Mesenchymal stem cell (in vitro differentiated cells and primary cell): ENCODE results near the gene USP28.

Experiments used
- DNase-seq: peaks from one replicate; pipeline ENCODE4 v3.0.0-alpha.2; 2013
- H2AFZ ChIP-seq: one replicate; pipeline ENCODE4 v1.6.1; 2013; ENCODE audit warnings: low read depth, mild to moderate bottlenecking, control low read depth, inconsistent platforms, low read length, moderate library complexity
- H2AK5ac ChIP-seq: 2 replicates; pipeline ENCODE4 v1.6.1; 2013; ENCODE audit warnings: low read length, moderate library complexity, mild to moderate bottlenecking, inconsistent platforms; ENCODE audit not compliant: severe bottlenecking
- H2BK120ac ChIP-seq: one replicate; pipeline ENCODE4 v1.6.1; 2013; ENCODE audit warnings: low read depth, mild to moderate bottlenecking, inconsistent platforms, low read length, moderate library complexity
- H2BK12ac ChIP-seq, 2 experiments: one replicate each; pipeline ENCODE4 v1.6.1; 2013; ENCODE audit warnings: inconsistent platforms in 2 of 2, low read length in 2 of 2, mild to moderate bottlenecking in 2 of 2, moderate library complexity in 2 of 2, control low read depth in 1 of 2
- H2BK15ac ChIP-seq: one replicate; pipeline ENCODE4 v1.6.1; 2013; ENCODE audit warnings: mild to moderate bottlenecking, low read depth, inconsistent platforms; ENCODE audit not compliant: poor library complexity, severe bottlenecking
- H2BK5ac ChIP-seq: 2 replicates; pipeline ENCODE4 v1.6.1; 2013; ENCODE audit warnings: low read depth, mild to moderate bottlenecking, low read length, control low read depth, inconsistent platforms; ENCODE audit not compliant: poor library complexity, severe bottlenecking
- H3K14ac ChIP-seq, 2 experiments: one replicate each; pipeline ENCODE4 v1.6.1; 2013; ENCODE audit warnings: inconsistent platforms in 2 of 2, low read length in 2 of 2, control low read depth in 1 of 2, mild to moderate bottlenecking in 1 of 2, moderate library complexity in 1 of 2
- H3K18ac ChIP-seq, 2 experiments: one replicate each; pipeline ENCODE4 v1.6.1; 2013; ENCODE audit warnings: inconsistent platforms in 2 of 2, low read length in 2 of 2, control low read depth in 1 of 2, low read depth in 1 of 2, mild to moderate bottlenecking in 1 of 2
- H3K23ac ChIP-seq, 2 experiments: one replicate each; pipeline ENCODE4 v1.6.1; 2013; ENCODE audit warnings: inconsistent platforms in 2 of 2, low read length in 2 of 2, mild to moderate bottlenecking in 2 of 2, moderate library complexity in 2 of 2, control low read depth in 1 of 2
- H3K27ac ChIP-seq: 2 replicates; pipeline ENCODE4 v1.5.1; 2013; ENCODE audit warnings: mild to moderate bottlenecking, moderate library complexity, low read length, control low read depth, inconsistent platforms; ENCODE audit not compliant: poor library complexity, severe bottlenecking
- H3K27me3 ChIP-seq, 2 experiments: 2 replicates each; pipeline versions ENCODE4 v1.6.1 to v1.7.0; 2013; ENCODE audit warnings: low read length in 2 of 2, mild to moderate bottlenecking in 2 of 2, moderate library complexity in 2 of 2, control low read depth in 1 of 2, inconsistent platforms in 1 of 2; ENCODE audit not compliant: control insufficient read depth in 1 of 2, insufficient read depth in 1 of 2
- H3K36me3 ChIP-seq, 2 experiments: 2 replicates each; pipeline versions ENCODE4 v1.6.1 to v1.7.0; 2013; ENCODE audit warnings: low read length in 2 of 2, control low read depth in 1 of 2, inconsistent platforms in 1 of 2, low read depth in 1 of 2, mild to moderate bottlenecking in 1 of 2; ENCODE audit not compliant: insufficient read depth in 2 of 2, control insufficient read depth in 1 of 2
- H3K4ac ChIP-seq, 2 experiments: one replicate each; pipeline ENCODE4 v1.6.1; 2013; ENCODE audit warnings: inconsistent platforms in 2 of 2, low read length in 2 of 2, mild to moderate bottlenecking in 2 of 2, moderate library complexity in 2 of 2, control low read depth in 1 of 2, low read depth in 1 of 2
- H3K4me1 ChIP-seq: 2 replicates; pipeline ENCODE4 v1.6.1; 2013; ENCODE audit warnings: low read depth, low read length, control low read depth; ENCODE audit not compliant: control insufficient read depth, insufficient read depth
- H3K4me2 ChIP-seq: 2 replicates; pipeline ENCODE4 v1.6.1; 2013; ENCODE audit warnings: low read length, mild to moderate bottlenecking, inconsistent platforms; ENCODE audit not compliant: poor library complexity, severe bottlenecking
- H3K4me3 ChIP-seq, 2 experiments: 2 replicates each; pipeline versions ENCODE4 v1.5.1 to v1.7.0; 2013; ENCODE audit warnings: low read length in 2 of 2, mild to moderate bottlenecking in 2 of 2, control low read depth in 1 of 2, low read depth in 1 of 2; ENCODE audit not compliant: insufficient read depth in 1 of 2
- H3K79me1 ChIP-seq: replicated peaks from 2 replicates; pipeline ENCODE4 v1.6.1; 2013; ENCODE audit warnings: mild to moderate bottlenecking, control low read depth, low read length, inconsistent platforms; ENCODE audit not compliant: poor library complexity, severe bottlenecking
- H3K9ac ChIP-seq: 2 replicates; pipeline ENCODE4 v1.7.0; 2013; ENCODE audit warnings: mild to moderate bottlenecking, low read length, moderate library complexity
- H3K9me3 ChIP-seq: 2 replicates; pipeline ENCODE4 v1.7.0; 2013; ENCODE audit warnings: mild to moderate bottlenecking, low read length; ENCODE audit not compliant: control insufficient read depth
- H4K8ac ChIP-seq: one replicate; pipeline ENCODE4 v1.6.1; 2013; ENCODE audit warnings: inconsistent platforms, mild to moderate bottlenecking, low read length, moderate library complexity
- H4K91ac ChIP-seq: one replicate; pipeline ENCODE4 v1.6.1; 2013; ENCODE audit warnings: mild to moderate bottlenecking, low read length, inconsistent platforms
- WGBS: methylation state at CpG from one replicate; pipeline ENCODE4 v1.1.7; 2013; ENCODE audit warnings: mixed read lengths; 5-methylcytosine and 5-hydroxymethylcytosine counted together

USP28 gene

DNA sequence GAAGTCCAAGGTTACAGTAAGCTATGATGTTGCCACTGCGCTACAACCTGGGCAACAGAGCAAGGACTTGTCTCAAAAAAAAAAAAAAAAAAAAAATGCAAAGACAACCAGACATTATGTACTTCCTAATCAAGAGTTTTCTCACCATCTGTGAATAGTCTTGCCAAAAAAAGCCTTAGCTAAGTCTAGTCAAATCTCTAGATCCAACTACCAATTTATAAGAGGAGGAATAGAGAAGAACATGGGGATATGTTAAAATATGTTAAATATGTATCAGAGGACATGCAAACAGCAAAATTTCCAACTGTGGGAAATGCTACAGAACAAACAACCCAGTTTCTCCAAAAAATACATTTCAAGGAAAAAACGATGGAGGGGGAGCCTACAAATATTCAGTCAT lies 45.6 kb downstream of the USP28 start:
- no peak overlapping the region for H2BK15ac ChIP-seq
- no peak overlapping the region for H4K8ac ChIP-seq
- no peak overlapping the region for H2BK12ac ChIP-seq
- no peaks in the 10 kb centered on the region for H3K9me3 ChIP-seq
- no peak overlapping the region for H4K91ac ChIP-seq
- no peaks in the 10 kb centered on the region for H3K27me3 ChIP-seq
- no peak overlapping the region for H3K27ac ChIP-seq
- no peak overlapping the region for H2AFZ ChIP-seq
- no peak overlapping the region for H2BK120ac ChIP-seq
- no peak overlapping the region for H3K4me3 ChIP-seq
- peaks cover 2% of the 10 kb centered on the region for H3K79me1 ChIP-seq
- H3K18ac ChIP-seq: no peak overlapping the region
- no peak overlapping the region for H3K4ac ChIP-seq
- peaks cover 3 to 46% of the 10 kb centered on the region in 2 experiments for H3K36me3 ChIP-seq
- WGBS: 100% methylated on average over 2 of the region's 2 CpGs
- no peak overlapping the region for H2AK5ac ChIP-seq
- no peak overlapping the region for H3K4me2 ChIP-seq
- H3K9ac ChIP-seq: no peak overlapping the region
- H3K14ac ChIP-seq: no peak overlapping the region
- H3K4me1 ChIP-seq: no peaks in the 10 kb centered on the region
- H3K23ac ChIP-seq: no peak overlapping the region
- no peak overlapping the region for H2BK5ac ChIP-seq
- DNase-seq: no peak

- Histone ChIP-seq H2BK5ac (no peak overlapping the region), H3K36me3 (peaks cover 3 to 36% of the 10 kb centered on the region in 2 experiments), H4K91ac (no peak overlapping the region), H2AFZ (no peak overlapping the region), H2BK12ac (no peak overlapping the region), H3K4me3 (no peak overlapping the region), H3K79me1 (no peaks in the 10 kb centered on the region), H2BK15ac (no peak overlapping the region), H3K4me2 (no peak overlapping the region), H3K27me3 (no peaks in the 10 kb centered on the region), H3K27ac (no peak overlapping the region), H3K14ac (no peak overlapping the region), H3K4ac (no peak overlapping the region), H3K9me3 (no peaks in the 10 kb centered on the region), H3K9ac (no peak overlapping the region), H3K18ac (no peak overlapping the region), H3K4me1 (no peaks in the 10 kb centered on the region), H2AK5ac (no peak overlapping the region), H4K8ac (no peak overlapping the region), H3K23ac (no peak overlapping the region), H2BK120ac (no peak overlapping the region)
- DNase-seq: no peak
- WGBS: 100% methylated on average over 1 of the region's 1 CpG
These were observed 47.2 kb downstream of the USP28 start for GRCh38 chr11:113828191-113828590.

DNA sequence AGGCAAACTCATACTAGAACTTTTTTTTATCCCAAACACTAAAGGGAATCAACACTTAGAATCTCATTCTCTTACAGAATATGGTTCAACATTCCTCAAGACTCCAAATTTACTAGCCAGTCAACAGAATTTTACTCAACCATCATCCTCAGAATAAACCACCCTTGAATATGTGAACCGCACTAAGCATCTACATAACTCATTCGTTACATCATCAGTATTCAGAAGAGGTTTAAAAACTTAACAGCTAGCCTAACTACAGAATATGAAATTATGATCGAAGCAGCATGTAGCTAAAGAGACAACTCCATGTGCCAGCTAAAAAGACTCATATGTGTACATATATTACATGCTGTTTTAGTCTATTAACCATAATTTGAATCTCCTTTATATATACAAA lies 47.9 kb downstream of the USP28 start:
- Histone ChIP-seq H3K27me3 (no peaks in the 10 kb centered on the region), H2AFZ (no peak overlapping the region), H3K4me2 (no peak overlapping the region), H3K36me3 (peaks cover 3 to 38% of the 10 kb centered on the region in 2 experiments), H2AK5ac (no peak overlapping the region), H3K9ac (no peak overlapping the region), H3K9me3 (no peaks in the 10 kb centered on the region), H2BK15ac (no peak overlapping the region), H3K4ac (no peak overlapping the region), H2BK5ac (no peak overlapping the region), H3K4me3 (no peak overlapping the region), H3K4me1 (no peaks in the 10 kb centered on the region), H3K14ac (no peak overlapping the region), H3K27ac (no peak overlapping the region), H2BK120ac (no peak overlapping the region), H4K91ac (no peak overlapping the region), H4K8ac (no peak overlapping the region), H2BK12ac (no peak overlapping the region), H3K18ac (no peak overlapping the region), H3K23ac (no peak overlapping the region), H3K79me1 (no peaks in the 10 kb centered on the region)
- WGBS: 95% methylated on average over 2 of the region's 3 CpGs
- no peak for DNase-seq

DNA sequence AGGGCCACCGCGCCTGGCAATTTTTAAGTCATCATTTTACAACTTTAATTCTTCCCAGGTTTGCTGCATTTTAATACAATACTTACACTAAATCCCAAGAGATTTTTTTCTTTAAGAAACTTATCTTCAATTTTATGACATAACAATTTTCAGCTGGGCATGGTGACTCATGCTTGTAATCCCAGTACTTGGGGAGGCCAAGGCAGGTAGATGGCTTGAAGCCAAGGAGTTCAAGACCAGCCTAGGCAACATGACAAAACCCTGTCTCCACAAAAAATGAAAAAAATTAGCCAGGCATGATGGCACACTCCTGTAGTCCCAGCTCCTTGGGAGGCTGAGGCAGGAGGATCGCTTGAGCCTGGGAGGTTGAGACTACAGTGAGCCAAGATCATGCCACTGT lies 56.9 kb downstream of the USP28 start:
- H2BK5ac ChIP-seq: no peak overlapping the region
- no peak overlapping the region for H3K9ac ChIP-seq
- no peak overlapping the region for H3K14ac ChIP-seq
- H3K36me3 ChIP-seq: peaks cover 16 to 45% of the 10 kb centered on the region in 2 experiments
- H3K27me3 ChIP-seq: no peaks in the 10 kb centered on the region
- no peak for DNase-seq
- H3K79me1 ChIP-seq: no peaks in the 10 kb centered on the region
- 100% methylated on average over 3 of the region's 3 CpGs for WGBS
- no peak overlapping the region for H3K23ac ChIP-seq
- no peak overlapping the region for H2BK15ac ChIP-seq
- no peak overlapping the region for H3K4me2 ChIP-seq
- H3K27ac ChIP-seq: no peak overlapping the region
- H4K8ac ChIP-seq: no peak overlapping the region
- H3K4me1 ChIP-seq: no peaks in the 10 kb centered on the region
- no peak overlapping the region for H2BK12ac ChIP-seq
- H3K18ac ChIP-seq: no peak overlapping the region
- H2BK120ac ChIP-seq: no peak overlapping the region
- no peak overlapping the region for H2AFZ ChIP-seq
- H3K4me3 ChIP-seq: no peak overlapping the region
- H3K9me3 ChIP-seq: no peaks in the 10 kb centered on the region
- no peak overlapping the region for H2AK5ac ChIP-seq
- H3K4ac ChIP-seq: no peak overlapping the region
- H4K91ac ChIP-seq: no peak overlapping the region
